ENCODE results near the gene KANK4.

The KANK4 gene

GRCh38 chr1:62318756-62319544 is at the start of gene KANK4:
TSS of gene KANK4 (minus strand) at chr1:62319434. CDS start at chr1:62281564, 37,870 bp downstream.
- no peak for DNase-seq (ENCODE audit: low spot score)

GRCh38 chr1:62368989-62369388 is 49.8 kb upstream of the KANK4 start:
- DNase-seq (ENCODE audit: low spot score) = no peak

- DNase-seq (ENCODE audit: low spot score) = no peak
Observed at GRCh38 chr1:62367005-62367557, 47.8 kb upstream of the KANK4 start.

- DNase-seq (ENCODE audit: low spot score) = no peak
Observed at GRCh38 chr1:62364721-62365120, 45.5 kb upstream of the KANK4 start.

- DNase-seq (ENCODE audit: low spot score) = no peak
Observed at GRCh38 chr1:62362926-62363325, 43.7 kb upstream of the KANK4 start.

- DNase-seq (ENCODE audit: low spot score) = no peak
Observed at GRCh38 chr1:62362061-62362917, 43.1 kb upstream of the KANK4 start.

GRCh38 chr1:62361431-62361830 is 42.2 kb upstream of the KANK4 start:
- DNase-seq (ENCODE audit: low spot score) = no peak

GRCh38 chr1:62358665-62359373 is 39.6 kb upstream of the KANK4 start:
- no peak for DNase-seq (ENCODE audit: low spot score)

GRCh38 chr1:62357916-62358315 is 38.7 kb upstream of the KANK4 start:
- no peak for DNase-seq (ENCODE audit: low spot score)

GRCh38 chr1:62356257-62356835 is 37.1 kb upstream of the KANK4 start:
- no peak for DNase-seq (ENCODE audit: low spot score)

GRCh38 chr1:62355095-62355494 is 35.9 kb upstream of the KANK4 start:
- DNase-seq (ENCODE audit: low spot score) = no peak

- no peak for DNase-seq (ENCODE audit: low spot score)
Observed at GRCh38 chr1:62353853-62354252, 34.6 kb upstream of the KANK4 start.

- no peak for DNase-seq (ENCODE audit: low spot score)
Observed at GRCh38 chr1:62352387-62352786, 33.2 kb upstream of the KANK4 start.

GRCh38 chr1:62349470-62350233 is 30.4 kb upstream of the KANK4 start:
- no peak for DNase-seq (ENCODE audit: low spot score)

- DNase-seq (ENCODE audit: low spot score) = no peak
Observed at GRCh38 chr1:62346886-62347285, 27.7 kb upstream of the KANK4 start.

- DNase-seq (ENCODE audit: low spot score) = no peak
Observed at GRCh38 chr1:62343911-62344310, 24.7 kb upstream of the KANK4 start.

- DNase-seq (ENCODE audit: low spot score) = no peak
Observed at GRCh38 chr1:62342270-62342669, 23.0 kb upstream of the KANK4 start.

- DNase-seq (ENCODE audit: low spot score) = no peak
Observed at GRCh38 chr1:62341615-62342014, 22.4 kb upstream of the KANK4 start.

GRCh38 chr1:62341089-62341488 is 21.9 kb upstream of the KANK4 start:
- no peak for DNase-seq (ENCODE audit: low spot score)

GRCh38 chr1:62337706-62338631 is 18.7 kb upstream of the KANK4 start:
- no peak for DNase-seq (ENCODE audit: low spot score)
